KMS-11 (cell line): Measurements from ENCODE around the gene VSNL1.

Experiments used
- H2AFZ ChIP-seq: fragments of 200-600 bp; sonication (generic); 2 replicates; pipeline ENCODE4 v1.6.1; 2016; ENCODE audit warnings: antibody characterized with exemption, mixed run types, low read depth
- H3K27ac ChIP-seq: fragments of 200-600 bp; sonication (generic); 2 replicates; pipeline ENCODE4 v1.6.1; 2016; ENCODE audit warnings: mild to moderate bottlenecking, mixed run types
- H3K27me3 ChIP-seq: fragments of 200-600 bp; sonication (generic); 2 replicates; pipeline ENCODE4 v1.6.1; 2017; ENCODE audit warnings: mild to moderate bottlenecking, low read depth, mixed run types, moderate library complexity; ENCODE audit not compliant: insufficient read depth
- H3K36me3 ChIP-seq: fragments of 200-600 bp; sonication (generic); 2 replicates; pipeline ENCODE4 v1.6.1; 2017; ENCODE audit warnings: mild to moderate bottlenecking, mixed run types; ENCODE audit not compliant: insufficient read depth
- H3K4me1 ChIP-seq: fragments of 200-600 bp; sonication (generic); 2 replicates; pipeline ENCODE4 v1.6.1; 2016; ENCODE audit warnings: mild to moderate bottlenecking, low read depth, mixed run types; ENCODE audit not compliant: poor library complexity, severe bottlenecking
- H3K4me2 ChIP-seq: fragments of 200-600 bp; sonication (generic); 2 replicates; pipeline ENCODE4 v1.7.0; 2016; ENCODE audit warnings: mild to moderate bottlenecking, mixed run types
- H3K4me3 ChIP-seq: fragments of 200-600 bp; sonication (generic); IDR thresholded peaks from 2 replicates; pipeline ENCODE4 v1.6.1; 2017; ENCODE audit warnings: low read depth, low read length, mixed read lengths; ENCODE audit not compliant: insufficient read depth
- H3K79me2 ChIP-seq: fragments of 200-600 bp; sonication (generic); 2 replicates; pipeline ENCODE4 v1.6.1; 2016; ENCODE audit warnings: low read depth, mixed run types; ENCODE audit not compliant: insufficient read depth
- H3K9ac ChIP-seq: fragments of 200-600 bp; sonication (generic); 2 replicates; pipeline ENCODE4 v1.6.1; 2016; ENCODE audit warnings: mild to moderate bottlenecking, mixed run types
- H4K20me1 ChIP-seq: fragments of 200-600 bp; sonication (generic); 2 replicates; pipeline ENCODE4 v1.6.1; 2016; ENCODE audit warnings: mild to moderate bottlenecking, mixed run types; ENCODE audit not compliant: insufficient read depth
- CTCF ChIP-seq: fragments of 200-600 bp; sonication (generic); conservative IDR thresholded peaks from 2 replicates; pipeline ENCODE4 v1.6.1; 2017; ENCODE audit warnings: low read depth, mild to moderate bottlenecking, antibody characterized with exemption, low read length, moderate library complexity, mixed read lengths

The VSNL1 gene

DNA sequence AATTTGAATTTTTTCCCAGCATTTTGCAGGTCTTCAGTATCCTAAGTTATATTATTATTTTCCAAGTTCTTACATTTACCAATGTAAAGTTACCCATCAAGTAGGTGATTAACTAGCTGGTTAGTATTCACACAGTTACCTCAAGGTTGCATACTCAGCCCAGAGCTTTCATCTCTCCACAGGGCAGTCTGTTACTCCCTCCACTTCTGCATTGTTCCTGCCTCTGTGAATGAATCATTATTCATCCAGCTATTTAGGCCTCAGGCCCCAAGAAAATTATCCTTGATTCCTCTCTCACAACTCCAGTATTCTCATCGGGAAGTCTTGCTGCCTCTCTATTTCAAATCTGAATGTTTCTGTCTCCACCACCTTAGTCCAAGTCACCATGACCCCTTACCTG is 121.0 kb downstream of the VSNL1 start:
- Histone ChIP-seq H2AFZ (no peak overlapping the region), H3K4me2 (no peak overlapping the region), H3K79me2 (no peaks in the 10 kb centered on the region), H3K4me1 (no peaks in the 10 kb centered on the region), H3K27me3 (no peaks in the 10 kb centered on the region), H3K4me3 (no peak overlapping the region), H3K27ac (no peak overlapping the region), H3K9ac (no peak overlapping the region), H3K36me3 (no peaks in the 10 kb centered on the region), H4K20me1 (no peaks in the 10 kb centered on the region)
- no peak for TF ChIP-seq CTCF

DNA sequence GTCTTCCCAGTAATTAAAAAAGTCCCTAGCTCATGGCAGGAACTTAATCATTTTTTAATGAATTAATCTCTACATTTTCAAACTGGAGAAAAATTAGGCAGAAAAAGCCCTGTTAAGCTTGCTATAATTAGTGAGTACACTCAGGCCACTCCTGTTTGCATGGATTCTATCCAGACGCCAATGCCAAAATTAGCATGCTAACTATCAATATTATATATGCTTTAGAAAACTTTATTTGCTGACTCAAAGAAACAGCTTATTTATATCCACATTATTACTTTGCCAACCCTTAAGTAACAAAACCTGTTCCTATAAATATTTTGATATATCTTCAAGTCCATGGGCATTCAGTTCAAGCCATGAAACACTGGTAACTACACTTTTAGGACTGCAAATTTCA is 122.2 kb downstream of the VSNL1 start:
- no peaks in the 10 kb centered on the region for H4K20me1 ChIP-seq
- no peaks in the 10 kb centered on the region for H3K27me3 ChIP-seq
- no peak overlapping the region for H3K4me3 ChIP-seq
- no peaks in the 10 kb centered on the region for H3K36me3 ChIP-seq
- no peak overlapping the region for H3K27ac ChIP-seq
- no peak overlapping the region for H3K9ac ChIP-seq
- TF ChIP-seq CTCF, result no peak
- H2AFZ ChIP-seq, result no peak overlapping the region
- H3K79me2 ChIP-seq, result no peaks in the 10 kb centered on the region
- no peak overlapping the region for H3K4me2 ChIP-seq
- H3K4me1 ChIP-seq, result no peaks in the 10 kb centered on the region

DNA sequence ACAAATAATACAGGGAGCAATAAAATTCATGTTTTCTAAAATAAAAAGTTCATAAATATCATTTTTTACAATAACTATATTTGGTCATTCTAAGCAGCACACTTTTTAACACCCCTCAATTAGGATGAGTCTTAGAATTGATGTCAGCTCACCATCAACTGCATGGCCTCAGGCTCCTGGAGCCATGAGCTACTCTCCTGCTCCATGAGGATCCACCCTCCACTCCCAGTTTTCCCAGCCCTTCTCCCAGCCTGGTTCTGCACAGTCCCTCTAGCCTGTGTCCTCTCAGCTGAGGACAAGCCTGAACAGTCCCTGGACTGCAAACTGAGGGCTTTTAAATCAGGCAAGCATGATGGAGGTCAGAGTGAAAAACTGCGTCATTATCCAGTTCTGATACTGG is 124.0 kb downstream of the VSNL1 start:
- H3K36me3 ChIP-seq, result no peaks in the 10 kb centered on the region

GRCh38 chr2:17667898-17668297 is 127.4 kb downstream of the VSNL1 start:
- TF ChIP-seq CTCF, result no peak

More for the DNA sequence above, 124.0 kb downstream of the VSNL1 start:
- Histone ChIP-seq H3K27me3 (no peaks in the 10 kb centered on the region), H3K4me1 (no peaks in the 10 kb centered on the region), H3K9ac (no peak overlapping the region), H3K4me3 (no peak overlapping the region), H3K27ac (no peak overlapping the region), H3K79me2 (no peaks in the 10 kb centered on the region), H2AFZ (no peak overlapping the region), H3K4me2 (no peak overlapping the region), H4K20me1 (no peaks in the 10 kb centered on the region)
- TF ChIP-seq CTCF, result no peak

More at GRCh38 chr2:17667898-17668297, 127.4 kb downstream of the VSNL1 start:
- H3K4me2 ChIP-seq, result no peak overlapping the region
- no peaks in the 10 kb centered on the region for H3K4me1 ChIP-seq
- H3K9ac ChIP-seq, result no peak overlapping the region
- H4K20me1 ChIP-seq, result no peaks in the 10 kb centered on the region
- H3K4me3 ChIP-seq, result no peak overlapping the region
- no peaks in the 10 kb centered on the region for H3K79me2 ChIP-seq
- H3K36me3 ChIP-seq, result no peaks in the 10 kb centered on the region
- H3K27me3 ChIP-seq, result no peaks in the 10 kb centered on the region
- no peak overlapping the region for H2AFZ ChIP-seq
- no peak overlapping the region for H3K27ac ChIP-seq
